GM23338 (cell line): ENCODE measurements around the gene PTRH1. TPM values are rescaled to one million over a fixed set of nuclear protein-coding genes. Genes with fewer than 3 reads are reported as not detected.

Experiments used
- ATAC-seq: fragments of 200-7000 bp; cut with Tn5 transposase; 3 replicates; pipeline ENCODE4 v1.9.1; 2020
- DNase-seq: peaks from one replicate; pipeline ENCODE4 v3.0.0-alpha.2; 2015; ENCODE audit warnings: low spot score
- H2AFZ ChIP-seq: fragments of 200-600 bp; sonication (generic); 2 replicates; pipeline ENCODE4 v1.8.0; 2016; ENCODE audit warnings: antibody characterized with exemption, mild to moderate bottlenecking, moderate library complexity
- H3F3A ChIP-seq: fragments of 200-600 bp; sonication (generic); replicated peaks from 2 replicates; pipeline ENCODE4 v1.8.0; 2017; ENCODE audit warnings: antibody characterized with exemption, mixed run types, low read depth
- H3K27ac ChIP-seq: fragments of 200-600 bp; sonication (generic); 2 replicates; pipeline ENCODE4 v1.6.1; 2016; ENCODE audit warnings: low read depth
- H3K27me3 ChIP-seq: fragments of 200-600 bp; sonication (generic); 2 replicates; pipeline ENCODE4 v1.8.0; 2016; ENCODE audit warnings: mild to moderate bottlenecking, mixed run types, moderate library complexity; ENCODE audit not compliant: insufficient read depth
- H3K36me3 ChIP-seq: fragments of 200-600 bp; sonication (generic); 2 replicates; pipeline ENCODE4 v1.8.0; 2016; ENCODE audit warnings: mild to moderate bottlenecking; ENCODE audit not compliant: insufficient read depth
- H3K4me1 ChIP-seq: fragments of 200-600 bp; sonication (generic); 2 replicates; pipeline ENCODE4 v1.8.0; 2016; ENCODE audit warnings: mild to moderate bottlenecking, moderate library complexity; ENCODE audit not compliant: insufficient read depth
- H3K4me2 ChIP-seq: fragments of 200-600 bp; sonication (generic); 2 replicates; pipeline ENCODE4 v1.7.1; 2017; ENCODE audit warnings: mixed run types
- H3K4me3 ChIP-seq: fragments of 200-600 bp; sonication (generic); 2 replicates; pipeline ENCODE4 v1.6.1; 2016; ENCODE audit warnings: mixed run types
- H3K79me2 ChIP-seq: fragments of 200-600 bp; sonication (generic); replicated peaks from 2 replicates; pipeline ENCODE4 v1.8.0; 2017; ENCODE audit warnings: mild to moderate bottlenecking; ENCODE audit not compliant: insufficient read depth
- H3K9me2 ChIP-seq: fragments of 200-600 bp; sonication (generic); 2 replicates; pipeline ENCODE4 v1.8.0; 2017; ENCODE audit not compliant: insufficient read depth
- H4K20me1 ChIP-seq: fragments of 200-600 bp; sonication (generic); replicated peaks from 2 replicates; pipeline ENCODE4 v1.8.0; 2017; ENCODE audit warnings: mild to moderate bottlenecking; ENCODE audit not compliant: insufficient read depth
- H3K27ac Mint-ChIP-seq: 2 replicates; pipeline ENCODE4 v1.8.0; 2020; ENCODE audit warnings: inconsistent platforms, mild to moderate bottlenecking, moderate library complexity, mixed read lengths
- H3K27me3 Mint-ChIP-seq: 3 replicates; pipeline ENCODE4 v1.8.0; 2022; ENCODE audit warnings: low read depth, mild to moderate bottlenecking, moderate library complexity, mixed read lengths, inconsistent platforms; ENCODE audit not compliant: insufficient read depth, poor library complexity
- H3K36me3 Mint-ChIP-seq: 3 replicates; pipeline ENCODE4 v1.8.0; 2021; ENCODE audit warnings: low read depth, mild to moderate bottlenecking, inconsistent platforms, moderate library complexity, mixed read lengths
- H3K4me1 Mint-ChIP-seq: 3 replicates; pipeline ENCODE4 v1.8.0; 2020; ENCODE audit warnings: mild to moderate bottlenecking, inconsistent platforms, mixed read lengths
- H3K4me3 Mint-ChIP-seq: 3 replicates; pipeline ENCODE4 v1.8.0; 2021; ENCODE audit warnings: moderate library complexity, mild to moderate bottlenecking, inconsistent platforms, mixed read lengths
- H3K9me3 Mint-ChIP-seq: 3 replicates; pipeline ENCODE4 v1.8.0; 2020; ENCODE audit warnings: moderate library complexity, mild to moderate bottlenecking, inconsistent platforms, mixed read lengths
- CREB1 ChIP-seq: fragments of 250-450 bp; sonication (Bioruptor Pico); IDR thresholded peaks from 2 replicates; pipeline ENCODE4 v1.5.0; 2020; ENCODE audit warnings: low read depth, mild to moderate bottlenecking, moderate library complexity
- EZH2 ChIP-seq: fragments of 200-600 bp; sonication (generic); IDR thresholded peaks from one replicate; pipeline ENCODE4 v1.8.0; 2017; ENCODE audit warnings: antibody characterized with exemption, mild to moderate bottlenecking, low read depth; ENCODE audit not compliant: unreplicated experiment
- EZH2phosphoT487 ChIP-seq: fragments of 200-600 bp; sonication (generic); IDR thresholded peaks from one replicate; pipeline ENCODE4 v1.8.1; 2018; ENCODE audit warnings: antibody characterized with exemption; ENCODE audit not compliant: unreplicated experiment
- JUNB ChIP-seq: IDR thresholded peaks from one replicate; pipeline ENCODE4 v1.6.1; 2016; ENCODE audit warnings: antibody characterized with exemption; ENCODE audit not compliant: unreplicated experiment
- NANOG ChIP-seq: IDR thresholded peaks from 2 replicates; pipeline ENCODE4 v1.6.1; 2016; ENCODE audit warnings: antibody characterized with exemption, borderline replicate concordance
- POLR2AphosphoS5 ChIP-seq: IDR thresholded peaks from 2 replicates; pipeline ENCODE4 v1.6.1; 2016; ENCODE audit warnings: antibody characterized with exemption, low read depth
- REST ChIP-seq: IDR thresholded peaks from one replicate; pipeline ENCODE4 v1.6.1; 2018; ENCODE audit warnings: antibody characterized with exemption; ENCODE audit not compliant: unreplicated experiment
- STAT1 ChIP-seq: IDR thresholded peaks from one replicate; pipeline ENCODE4 v1.6.1; 2016; ENCODE audit warnings: antibody characterized with exemption; ENCODE audit not compliant: unreplicated experiment
- ZNF114 ChIP-seq: fragments of 250-450 bp; sonication (Bioruptor Pico); IDR thresholded peaks from 2 replicates; pipeline ENCODE4 v1.5.0; 2020; ENCODE audit warnings: mild to moderate bottlenecking, moderate library complexity
- polyA plus RNA-seq: library from polyadenylated mRNA; unstranded; fragments of >200 nt; fragmentation: Nextera tagmentation; extraction: Ambion mirVana; gene quantifications from 2 replicates; pipeline ENCODE4 v1.2.1, GENCODE V29; 2016
- total RNA-seq: library from RNA; depleted of rRNA; stranded (reverse); fragments of >200 nt; shearing (Covaris generic); gene quantifications from 2 replicates; pipeline ENCODE4 v1.2.3, GENCODE V29; 2014

The PTRH1 gene
- total and polyA plus RNA-seq, 2 experiments from 2014 or later = 15.1 to 18.6 TPM

- H3K79me2 ChIP-seq = no peaks in the 10 kb centered on the region
- no peaks in the 10 kb centered on the region; the same call in 1 of the 3 replicates for H3K9me3 Mint-ChIP-seq
- no peaks in the 10 kb centered on the region for H4K20me1 ChIP-seq
- peaks cover 4% of the 10 kb centered on the region for H3K27me3 Mint-ChIP-seq
- H2AFZ ChIP-seq = 0 out of 2 replicates have a peak overlapping the region, but pooled peaks have one; percentile 38
- H3K36me3 Mint-ChIP-seq = no peaks in the 10 kb centered on the region
- no peak for DNase-seq
- no peak for ATAC-seq
- no peak for TF ChIP-seq JUNB
- TF ChIP-seq POLR2AphosphoS5 = no peak
- no peak for TF ChIP-seq ZNF114
- TF ChIP-seq EZH2phosphoT487 = no peak
- TF ChIP-seq CREB1 (CRISPR knock-in tag) = no peak
- no peak for TF ChIP-seq NANOG
- H3K27ac Mint-ChIP-seq = no peak overlapping the region
- no peaks in the 10 kb centered on the region for H3K27me3 ChIP-seq
- peaks cover 5% of the 10 kb centered on the region for H3K4me1 Mint-ChIP-seq
- H3K36me3 ChIP-seq = no peaks in the 10 kb centered on the region
- no peaks in the 10 kb centered on the region; the same call in 1 of the 2 replicates for H3F3A ChIP-seq
- H3K4me3 Mint-ChIP-seq = no peak overlapping the region; the same call in 2 of the 3 replicates
- no peak overlapping the region for H3K4me3 ChIP-seq
- H3K4me1 ChIP-seq = no peaks in the 10 kb centered on the region; the same call in 1 of the 2 replicates
- H3K27ac ChIP-seq = no peak overlapping the region
- no peaks in the 10 kb centered on the region for H3K9me2 ChIP-seq
- H3K4me2 ChIP-seq = no peak overlapping the region
Observed at GRCh38 chr9:127700594-127701255, 14.7 kb downstream of the PTRH1 start.

- Mint-ChIP-seq H3K4me3 (no peak overlapping the region; the same call in 2 of the 3 replicates), H3K27me3 (peaks cover 4% of the 10 kb centered on the region), H3K27ac (no peak overlapping the region), H3K36me3 (no peaks in the 10 kb centered on the region), H3K4me1 (peaks cover 2% of the 10 kb centered on the region; the same call in 2 of the 3 replicates), H3K9me3 (no peaks in the 10 kb centered on the region; the same call in 1 of the 3 replicates)
- Histone ChIP-seq H3K27ac (no peak overlapping the region), H3K27me3 (no peaks in the 10 kb centered on the region), H2AFZ (0 out of 2 replicates have a peak overlapping the region, but pooled peaks have one; percentile 38), H3F3A (no peaks in the 10 kb centered on the region; the same call in 1 of the 2 replicates), H3K4me2 (no peak overlapping the region), H3K4me1 (no peaks in the 10 kb centered on the region), H3K4me3 (no peak overlapping the region), H3K9me2 (no peaks in the 10 kb centered on the region), H4K20me1 (no peaks in the 10 kb centered on the region), H3K36me3 (no peaks in the 10 kb centered on the region), H3K79me2 (no peaks in the 10 kb centered on the region)
- ATAC-seq = no peak
- no peak for DNase-seq
- TF ChIP-seq EZH2phosphoT487 = no peak
- no peak for TF ChIP-seq STAT1
- no peak for TF ChIP-seq ZNF114
- no peak for TF ChIP-seq CREB1 (CRISPR knock-in tag)
- no peak for TF ChIP-seq EZH2
- TF ChIP-seq NANOG = no peak
Observed at GRCh38 chr9:127700140-127700539, 15.3 kb downstream of the PTRH1 start.

GRCh38 chr9:127698985-127699670 lies 16.3 kb downstream of the PTRH1 start:
- Histone ChIP-seq H3F3A (no peaks in the 10 kb centered on the region; the same call in 1 of the 2 replicates), H3K4me3 (peak overlapping the region; percentile 47), H3K27me3 (no peaks in the 10 kb centered on the region), H3K27ac (no peak overlapping the region), H3K36me3 (no peaks in the 10 kb centered on the region), H2AFZ (no peak overlapping the region; the same call in 1 of the 2 replicates), H4K20me1 (no peaks in the 10 kb centered on the region), H3K4me1 (no peaks in the 10 kb centered on the region), H3K79me2 (no peaks in the 10 kb centered on the region), H3K4me2 (peak overlapping the region; percentile 58; the same call in 1 of the 2 replicates), H3K9me2 (no peaks in the 10 kb centered on the region)
- Mint-ChIP-seq H3K4me3 (peak overlapping the region; percentile 78), H3K27ac (peak overlapping the region; percentile 39; the same call in 1 of the 2 replicates), H3K27me3 (peaks cover 6% of the 10 kb centered on the region), H3K36me3 (no peaks in the 10 kb centered on the region), H3K9me3 (no peaks in the 10 kb centered on the region; the same call in 1 of the 3 replicates), H3K4me1 (peaks cover 2% of the 10 kb centered on the region; the same call in 2 of the 3 replicates)
- TF ChIP-seq JUNB = no peak
- peak; percentile 50; the same call in 1 of the 2 replicates for TF ChIP-seq CREB1 (CRISPR knock-in tag)
- TF ChIP-seq REST = no peak
- TF ChIP-seq POLR2AphosphoS5 = peak; percentile 95
- DNase-seq = peak; percentile 98
- ATAC-seq = peak; percentile 99
